HCT116 (cell line): Measurements from ENCODE around the gene MEAK7. TPM values are rescaled to one million over a fixed set of nuclear protein-coding genes. Genes with fewer than 3 reads are reported as not detected.

Experiments
- ATAC-seq: fragments of 200-7000 bp; cut with Tn5 transposase; 2 replicates; pipeline ENCODE4 v1.9.1; 2020; ENCODE audit warnings: mild to moderate bottlenecking, moderate library complexity
- BruUV-seq: library from RNA; stranded (reverse); fragments of 400-500 nt; replicated peaks from 2 replicates; lab custom pipeline; 2021; lab: Mats Ljungman, UMichigan
- CTCF ChIA-PET: fragments of 300-600 bp; sonication (Branson Sonifier 250); formaldehyde crosslinking; loops from one replicate; lab custom pipeline; 2021; ENCODE audit warnings: antibody characterized with exemption; lab: Charles Lee
- POLR2A ChIA-PET: fragments of 300-600, 350-600 bp; sonication (Branson Sonifier 250); formaldehyde crosslinking; loops from one replicate; lab custom pipeline; 2021; ENCODE audit warnings: antibody characterized with exemption; lab: Charles Lee
- RAD21 ChIA-PET, 2 experiments: fragments of 300-600 bp; sonication (Branson Sonifier 250); formaldehyde crosslinking; loops; one replicate each; lab custom pipeline; 2023; ENCODE audit warnings: low total read pairs in 2 of 2; ENCODE audit not compliant: uncharacterized antibody in 2 of 2, unreplicated experiment in 2 of 2, low non-redundant PET in 1 of 2; lab: Charles Lee
- DNase-seq: peaks from one replicate; pipeline ENCODE4 v3.0.0-alpha.2; 2010; ENCODE audit warnings: low read depth, low spot score
- H2AFZ ChIP-seq: fragments of 200-600 bp; shearing (Covaris generic), sonication (generic); 2 replicates; pipeline ENCODE4 v1.6.1; 2017; ENCODE audit warnings: low read depth, mixed run types, mixed read lengths, antibody characterized with exemption, low read length; ENCODE audit not compliant: poor library complexity, severe bottlenecking
- H3K27ac ChIP-seq: 2 replicates; pipeline ENCODE4 v1.5.1; 2012; ENCODE audit warnings: low read depth, low read length
- H3K27me3 ChIP-seq: fragments of 200-600 bp; sonication (generic); 2 replicates; pipeline ENCODE4 v1.6.1; 2016; ENCODE audit warnings: mixed run types, low read length, mixed read lengths; ENCODE audit not compliant: insufficient read depth
- H3K36me3 ChIP-seq, 2 experiments: fragments of 200-500 bp in 1 of 2; fragments of 200-600 bp in 1 of 2; sonication (Bioruptor generic) in 1 of 2; sonication (generic) in 1 of 2; 2 replicates each; pipeline versions ENCODE4 v1.5.1 to v1.6.1; 2014 to 2016; ENCODE audit warnings: low read length in 2 of 2, inconsistent platforms in 1 of 2, mixed read lengths in 1 of 2, mixed run types in 1 of 2; ENCODE audit not compliant: insufficient read depth in 2 of 2, control insufficient read depth in 1 of 2
- H3K4me1 ChIP-seq, 2 experiments: fragments of 200-600 bp in 1 of 2; sonication (generic) in 1 of 2; 2 replicates each; pipeline versions ENCODE4 v1.5.1 to v1.6.1; 2012 to 2017; ENCODE audit warnings: low read length in 2 of 2, inconsistent platforms in 1 of 2, mild to moderate bottlenecking in 1 of 2, mixed read lengths in 1 of 2, mixed run types in 1 of 2, moderate library complexity in 1 of 2; ENCODE audit not compliant: insufficient read depth in 2 of 2, control insufficient read depth in 1 of 2
- H3K4me2 ChIP-seq: fragments of 200-600 bp; sonication (generic); 2 replicates; pipeline ENCODE4 v1.6.1; 2017; ENCODE audit warnings: mixed run types, low read length, mixed read lengths
- H3K4me3 ChIP-seq, 2 experiments: fragments of 200-600 bp in 1 of 2; sonication (generic) in 1 of 2; replicated peaks in 1 of 2; 2 replicates each; pipeline ENCODE4 v1.5.1; 2011 to 2016; ENCODE audit warnings: low read length in 2 of 2, control low read depth in 1 of 2, low read depth in 1 of 2, mild to moderate bottlenecking in 1 of 2, mixed read lengths in 1 of 2, mixed run types in 1 of 2
- H3K79me2 ChIP-seq: fragments of 200-600 bp; sonication (generic); 2 replicates; pipeline ENCODE4 v1.6.1; 2017; ENCODE audit warnings: mild to moderate bottlenecking, mixed run types, low read length, moderate library complexity, mixed read lengths; ENCODE audit not compliant: insufficient read depth
- H3K9ac ChIP-seq: fragments of 200-600 bp; sonication (generic); 2 replicates; pipeline ENCODE4 v1.6.1; 2016; ENCODE audit warnings: low read length, mixed read lengths
- H3K9me2 ChIP-seq: fragments of 200-600 bp; sonication (generic), shearing (Covaris generic); 2 replicates; pipeline ENCODE4 v1.6.1; 2017; ENCODE audit warnings: mixed run types, mild to moderate bottlenecking, moderate library complexity; ENCODE audit not compliant: insufficient read depth
- H3K9me3 ChIP-seq, 2 experiments: fragments of 200-500 bp in 1 of 2; fragments of 200-600 bp in 1 of 2; sonication (Bioruptor generic) in 1 of 2; sonication (generic) in 1 of 2; 2 replicates each; pipeline ENCODE4 v1.6.1; 2014 to 2017; ENCODE audit warnings: low read length in 2 of 2, mixed read lengths in 2 of 2, inconsistent platforms in 1 of 2, low read depth in 1 of 2, mild to moderate bottlenecking in 1 of 2, mixed run types in 1 of 2, moderate library complexity in 1 of 2; ENCODE audit not compliant: control insufficient read depth in 1 of 2, insufficient read depth in 1 of 2
- H4K20me1 ChIP-seq: fragments of 200-600 bp; sonication (generic), shearing (Covaris generic); 2 replicates; pipeline ENCODE4 v1.6.1; 2017; ENCODE audit warnings: mixed run types, mild to moderate bottlenecking, moderate library complexity; ENCODE audit not compliant: insufficient read depth
- CBX3 ChIP-seq: IDR thresholded peaks from 2 replicates; pipeline ENCODE4 v1.6.1; 2012; ENCODE audit warnings: low read depth
- CEBPB ChIP-seq: IDR thresholded peaks from 2 replicates; pipeline ENCODE4 v1.6.1; 2012; ENCODE audit warnings: low read depth
- FOSL1 ChIP-seq: IDR thresholded peaks from 2 replicates; pipeline ENCODE4 v1.6.1; 2012; ENCODE audit warnings: low read depth
- JUND ChIP-seq: IDR thresholded peaks from 2 replicates; pipeline ENCODE4 v1.6.1; 2012
- POLR2A ChIP-seq: IDR thresholded peaks from 2 replicates; pipeline ENCODE4 v1.7.0; 2011; ENCODE audit warnings: borderline replicate concordance; ENCODE audit not compliant: insufficient read depth, insufficient read length; ENCODE audit errors: extremely low read depth
- POLR2AphosphoS5 ChIP-seq: IDR thresholded peaks from 2 replicates; pipeline ENCODE4 v1.6.1; 2011; ENCODE audit warnings: mild to moderate bottlenecking, low read depth, low read length, moderate library complexity
- SRF ChIP-seq: IDR thresholded peaks from 2 replicates; pipeline ENCODE4 v1.6.1; 2012; ENCODE audit warnings: low read depth
- TCF7L2 ChIP-seq: IDR thresholded peaks from 2 replicates; pipeline ENCODE4 v1.7.0; 2011; ENCODE audit warnings: borderline replicate concordance, inconsistent platforms; ENCODE audit not compliant: insufficient read depth, insufficient read length; ENCODE audit errors: extremely low read depth
- intact Hi-C: fragments of 100-400 bp; cut with micrococcal nuclease; formaldehyde crosslinking; loops from 2 replicates; pipeline ENCODE4 v1.10.0; 2022
- total RNA-seq: library from RNA; stranded (reverse); gene quantifications from one replicate; pipeline ENCODE4 v1.2.1, GENCODE V29; 2021; ENCODE audit not compliant: unreplicated experiment

The MEAK7 gene
- total RNA-seq, 1 experiment from 2014 or later = 32.2 TPM

- H3K79me2 ChIP-seq = no peaks in the 10 kb centered on the region
- CTCF ChIA-PET = interaction anchor here (1.2 to 1.8 kb wide), 3 partner anchors 170 to 290 kb away, joined by 3 to 6 read pairs (median 6); no protein-coding TSS in a partner anchor
- H3K9ac ChIP-seq = no peak overlapping the region
- no TSS peak for BruUV-seq
- POLR2A ChIA-PET = no interaction called here
- H3K27me3 ChIP-seq = no peaks in the 10 kb centered on the region
- TF ChIP-seq JUND (no peak), FOSL1 (no peak), POLR2A (no peak), CEBPB (no peak), CBX3 (no peak), SRF (no peak), POLR2AphosphoS5 (no peak)
- no peak overlapping the region for H3K4me2 ChIP-seq
- no peak overlapping the region for H2AFZ ChIP-seq
- no peak overlapping the region for H3K4me3 ChIP-seq
- no peak overlapping the region for H3K27ac ChIP-seq
- RAD21 ChIA-PET = no interaction called here
- H3K4me1 ChIP-seq = peaks cover 0 to 9% of the 10 kb centered on the region in 2 experiments; a peak in 2 of 4 replicates
- intact Hi-C loops = no loop called here
- H3K9me3 ChIP-seq = no peaks in the 10 kb centered on the region
- DNase-seq (no peak), ATAC-seq (no peak)
- H3K9me2 ChIP-seq = no peaks in the 10 kb centered on the region
- peaks cover 13% of the 10 kb centered on the region in 2 experiments; a peak in 2 of 4 replicates for H3K36me3 ChIP-seq
- no peaks in the 10 kb centered on the region for H4K20me1 ChIP-seq
Measured at GRCh38 chr16:84477661-84478060, 26.8 kb downstream of the MEAK7 start.

DNA sequence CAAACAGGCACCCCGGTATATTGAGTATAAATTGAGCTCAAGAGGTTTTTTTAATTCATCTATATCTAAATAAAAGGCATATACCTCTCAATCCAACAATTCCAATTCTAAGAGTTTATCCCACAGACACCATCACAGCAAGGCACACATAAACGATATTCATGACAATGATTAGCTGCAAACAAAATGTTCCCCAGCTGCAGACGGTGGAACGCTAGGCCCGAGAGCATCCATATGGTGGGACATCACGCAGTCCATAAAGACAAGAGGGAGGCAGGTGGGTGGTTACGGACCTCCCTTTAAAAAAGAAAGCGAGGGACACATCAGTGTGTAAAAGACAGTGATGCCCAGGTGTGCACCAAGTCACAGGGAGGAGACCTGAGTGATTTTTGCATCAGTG is 28.1 kb downstream of the MEAK7 start:
- no peaks in the 10 kb centered on the region for H3K79me2 ChIP-seq
- peaks cover 7 to 12% of the 10 kb centered on the region in 2 experiments; a peak in 2 of 4 replicates for H3K36me3 ChIP-seq
- H3K9me3 ChIP-seq = peaks cover 0 to 3% of the 10 kb centered on the region in 2 experiments; a peak in 1 of 4 replicates
- no peak overlapping the region for H3K27ac ChIP-seq
- H3K9ac ChIP-seq = no peak overlapping the region
- no peaks in the 10 kb centered on the region for H3K9me2 ChIP-seq
- ChIA-PET RAD21 (no interaction called here), CTCF (interaction anchor here (1.5 to 1.8 kb wide), 2 partner anchors 168 to 199 kb away, joined by 6 read pairs; no protein-coding TSS in a partner anchor), POLR2A (no interaction called here)
- no peak overlapping the region for H2AFZ ChIP-seq
- ATAC-seq (no peak), DNase-seq (no peak)
- intact Hi-C loops = no loop called here
- TF ChIP-seq TCF7L2 = no peak
- no peaks in the 10 kb centered on the region for H3K27me3 ChIP-seq
- H4K20me1 ChIP-seq = no peaks in the 10 kb centered on the region
- peaks cover 0 to 9% of the 10 kb centered on the region in 2 experiments; a peak in 2 of 4 replicates for H3K4me1 ChIP-seq
- no peak overlapping the region for H3K4me3 ChIP-seq
- no TSS peak for BruUV-seq
- H3K4me2 ChIP-seq = no peak overlapping the region
